HCT116 (cell line): ENCODE data around the gene COL28A1. TPM values are rescaled to one million over a fixed set of nuclear protein-coding genes. Genes with fewer than 3 reads are reported as not detected.

Source experiments
- ATAC-seq: fragments of 200-7000 bp; cut with Tn5 transposase; 2 replicates; pipeline ENCODE4 v1.9.1; 2020; ENCODE audit warnings: mild to moderate bottlenecking, moderate library complexity
- BruUV-seq: library from RNA; stranded (reverse); fragments of 400-500 nt; replicated peaks from 2 replicates; lab custom pipeline; 2021; lab: Mats Ljungman, UMichigan
- CTCF ChIA-PET: fragments of 300-600 bp; sonication (Branson Sonifier 250); formaldehyde crosslinking; loops from one replicate; lab custom pipeline; 2021; ENCODE audit warnings: antibody characterized with exemption; lab: Charles Lee
- POLR2A ChIA-PET: fragments of 300-600, 350-600 bp; sonication (Branson Sonifier 250); formaldehyde crosslinking; loops from one replicate; lab custom pipeline; 2021; ENCODE audit warnings: antibody characterized with exemption; lab: Charles Lee
- RAD21 ChIA-PET, 2 experiments: fragments of 300-600 bp; sonication (Branson Sonifier 250); formaldehyde crosslinking; loops; one replicate each; lab custom pipeline; 2023; ENCODE audit warnings: low total read pairs in 2 of 2; ENCODE audit not compliant: uncharacterized antibody in 2 of 2, unreplicated experiment in 2 of 2, low non-redundant PET in 1 of 2; lab: Charles Lee
- DNase-seq: peaks from one replicate; pipeline ENCODE4 v3.0.0-alpha.2; 2010; ENCODE audit warnings: low read depth, low spot score
- H2AFZ ChIP-seq: fragments of 200-600 bp; shearing (Covaris generic), sonication (generic); 2 replicates; pipeline ENCODE4 v1.6.1; 2017; ENCODE audit warnings: low read depth, mixed run types, mixed read lengths, antibody characterized with exemption, low read length; ENCODE audit not compliant: poor library complexity, severe bottlenecking
- H3K27ac ChIP-seq: 2 replicates; pipeline ENCODE4 v1.5.1; 2012; ENCODE audit warnings: low read depth, low read length
- H3K27me3 ChIP-seq: fragments of 200-600 bp; sonication (generic); 2 replicates; pipeline ENCODE4 v1.6.1; 2016; ENCODE audit warnings: mixed run types, low read length, mixed read lengths; ENCODE audit not compliant: insufficient read depth
- H3K36me3 ChIP-seq, 2 experiments: fragments of 200-500 bp in 1 of 2; fragments of 200-600 bp in 1 of 2; sonication (Bioruptor generic) in 1 of 2; sonication (generic) in 1 of 2; 2 replicates each; pipeline versions ENCODE4 v1.5.1 to v1.6.1; 2014 to 2016; ENCODE audit warnings: low read length in 2 of 2, inconsistent platforms in 1 of 2, mixed read lengths in 1 of 2, mixed run types in 1 of 2; ENCODE audit not compliant: insufficient read depth in 2 of 2, control insufficient read depth in 1 of 2
- H3K4me1 ChIP-seq, 2 experiments: fragments of 200-600 bp in 1 of 2; sonication (generic) in 1 of 2; 2 replicates each; pipeline versions ENCODE4 v1.5.1 to v1.6.1; 2012 to 2017; ENCODE audit warnings: low read length in 2 of 2, inconsistent platforms in 1 of 2, mild to moderate bottlenecking in 1 of 2, mixed read lengths in 1 of 2, mixed run types in 1 of 2, moderate library complexity in 1 of 2; ENCODE audit not compliant: insufficient read depth in 2 of 2, control insufficient read depth in 1 of 2
- H3K4me2 ChIP-seq: fragments of 200-600 bp; sonication (generic); 2 replicates; pipeline ENCODE4 v1.6.1; 2017; ENCODE audit warnings: mixed run types, low read length, mixed read lengths
- H3K4me3 ChIP-seq, 2 experiments: fragments of 200-600 bp in 1 of 2; sonication (generic) in 1 of 2; replicated peaks in 1 of 2; 2 replicates each; pipeline ENCODE4 v1.5.1; 2011 to 2016; ENCODE audit warnings: low read length in 2 of 2, control low read depth in 1 of 2, low read depth in 1 of 2, mild to moderate bottlenecking in 1 of 2, mixed read lengths in 1 of 2, mixed run types in 1 of 2
- H3K79me2 ChIP-seq: fragments of 200-600 bp; sonication (generic); 2 replicates; pipeline ENCODE4 v1.6.1; 2017; ENCODE audit warnings: mild to moderate bottlenecking, mixed run types, low read length, moderate library complexity, mixed read lengths; ENCODE audit not compliant: insufficient read depth
- H3K9ac ChIP-seq: fragments of 200-600 bp; sonication (generic); 2 replicates; pipeline ENCODE4 v1.6.1; 2016; ENCODE audit warnings: low read length, mixed read lengths
- H3K9me2 ChIP-seq: fragments of 200-600 bp; sonication (generic), shearing (Covaris generic); 2 replicates; pipeline ENCODE4 v1.6.1; 2017; ENCODE audit warnings: mixed run types, mild to moderate bottlenecking, moderate library complexity; ENCODE audit not compliant: insufficient read depth
- H3K9me3 ChIP-seq, 2 experiments: fragments of 200-500 bp in 1 of 2; fragments of 200-600 bp in 1 of 2; sonication (Bioruptor generic) in 1 of 2; sonication (generic) in 1 of 2; 2 replicates each; pipeline ENCODE4 v1.6.1; 2014 to 2017; ENCODE audit warnings: low read length in 2 of 2, mixed read lengths in 2 of 2, inconsistent platforms in 1 of 2, low read depth in 1 of 2, mild to moderate bottlenecking in 1 of 2, mixed run types in 1 of 2, moderate library complexity in 1 of 2; ENCODE audit not compliant: control insufficient read depth in 1 of 2, insufficient read depth in 1 of 2
- H4K20me1 ChIP-seq: fragments of 200-600 bp; sonication (generic), shearing (Covaris generic); 2 replicates; pipeline ENCODE4 v1.6.1; 2017; ENCODE audit warnings: mixed run types, mild to moderate bottlenecking, moderate library complexity; ENCODE audit not compliant: insufficient read depth
- ATF3 ChIP-seq: IDR thresholded peaks from 2 replicates; pipeline ENCODE4 v1.6.1; 2012
- CBX3 ChIP-seq: IDR thresholded peaks from 2 replicates; pipeline ENCODE4 v1.6.1; 2012; ENCODE audit warnings: low read depth
- CTCF ChIP-seq, 3 experiments: fragments of 200-600 bp in 1 of 3; sonication (generic) in 1 of 3; IDR thresholded peaks in 2 of 3; conservative IDR thresholded peaks in 1 of 3; 2 replicates each; pipeline ENCODE4 v1.5.1; 2012 to 2017; ENCODE audit warnings: low read depth in 2 of 3, low read length in 2 of 3, antibody characterized with exemption in 1 of 3, borderline replicate concordance in 1 of 3, control low read depth in 1 of 3, mild to moderate bottlenecking in 1 of 3, mixed read lengths in 1 of 3, mixed run types in 1 of 3, moderate library complexity in 1 of 3; ENCODE audit not compliant: insufficient read depth in 1 of 3
- EGR1 ChIP-seq: IDR thresholded peaks from 2 replicates; pipeline ENCODE4 v1.6.1; 2012; ENCODE audit warnings: low read depth
- ELF1 ChIP-seq: IDR thresholded peaks from 2 replicates; pipeline ENCODE4 v1.6.1; 2012; ENCODE audit warnings: low read depth, borderline replicate concordance
- EZH2phosphoT487 ChIP-seq: fragments of 200-600 bp; IDR thresholded peaks from 2 replicates; pipeline ENCODE4 v1.6.1; 2018; ENCODE audit warnings: antibody characterized with exemption, borderline replicate concordance
- FOSL1 ChIP-seq: IDR thresholded peaks from 2 replicates; pipeline ENCODE4 v1.6.1; 2012; ENCODE audit warnings: low read depth
- POLR2A ChIP-seq: IDR thresholded peaks from 2 replicates; pipeline ENCODE4 v1.7.0; 2011; ENCODE audit warnings: borderline replicate concordance; ENCODE audit not compliant: insufficient read depth, insufficient read length; ENCODE audit errors: extremely low read depth
- POLR2AphosphoS5 ChIP-seq: IDR thresholded peaks from 2 replicates; pipeline ENCODE4 v1.6.1; 2011; ENCODE audit warnings: mild to moderate bottlenecking, low read depth, low read length, moderate library complexity
- TCF7L2 ChIP-seq: IDR thresholded peaks from 2 replicates; pipeline ENCODE4 v1.7.0; 2011; ENCODE audit warnings: borderline replicate concordance, inconsistent platforms; ENCODE audit not compliant: insufficient read depth, insufficient read length; ENCODE audit errors: extremely low read depth
- ZFX ChIP-seq: fragments of 450-650 bp; IDR thresholded peaks from 2 replicates; pipeline ENCODE4 v1.6.1; 2017
- intact Hi-C: fragments of 100-400 bp; cut with micrococcal nuclease; formaldehyde crosslinking; loops from 2 replicates; pipeline ENCODE4 v1.10.0; 2022
- total RNA-seq: library from RNA; stranded (reverse); gene quantifications from one replicate; pipeline ENCODE4 v1.2.1, GENCODE V29; 2021; ENCODE audit not compliant: unreplicated experiment
- TF ChIP-seq, protein P1 (sequence below): IDR thresholded peaks from 2 replicates; pipeline ENCODE4 v1.6.1; 2012
- TF ChIP-seq, protein P2 (sequence below): IDR thresholded peaks from 2 replicates; pipeline ENCODE4 v1.6.1; 2011; ENCODE audit warnings: mild to moderate bottlenecking, low read length, moderate library complexity; ENCODE audit not compliant: insufficient replicate concordance; ENCODE audit errors: extremely low read depth

COL28A1 gene
- total RNA-seq, 1 experiment from 2014 or later, result 0.12 TPM

- no peak overlapping the region for H3K9ac ChIP-seq
- H2AFZ ChIP-seq, result no peak overlapping the region
- no peaks in the 10 kb centered on the region for H3K27me3 ChIP-seq
- intact Hi-C loops, result no loop called here
- no peaks in the 10 kb centered on the region for H3K9me3 ChIP-seq
- no peaks in the 10 kb centered on the region for H3K4me1 ChIP-seq
- no peaks in the 10 kb centered on the region for H3K9me2 ChIP-seq
- RAD21 ChIA-PET, result no interaction called here
- no peak overlapping the region for H3K27ac ChIP-seq
- ATAC-seq (no peak), DNase-seq (no peak)
- TF ChIP-seq CBX3 (no peak), POLR2A (no peak), TCF7L2 (no peak), FOSL1 (no peak), ELF1 (no peak), ZFX (no peak), ATF3 (no peak), EGR1 (no peak), CTCF (IDR thresholded peaks at IDR 0.05 in 2 of 3, conservative IDR thresholded peaks at IDR 0.05 in 1 of 3; ENCODE audit: borderline replicate concordance in 1 of 3, insufficient read depth in 1 of 3, low read depth in 2 of 3, low read length in 2 of 3) (no peak), EZH2phosphoT487 (no peak), POLR2AphosphoS5 (no peak)
- TF ChIP-seq, protein P1, sequence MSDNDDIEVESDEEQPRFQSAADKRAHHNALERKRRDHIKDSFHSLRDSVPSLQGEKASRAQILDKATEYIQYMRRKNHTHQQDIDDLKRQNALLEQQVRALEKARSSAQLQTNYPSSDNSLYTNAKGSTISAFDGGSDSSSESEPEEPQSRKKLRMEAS, result no peak
- TF ChIP-seq, protein P2, sequence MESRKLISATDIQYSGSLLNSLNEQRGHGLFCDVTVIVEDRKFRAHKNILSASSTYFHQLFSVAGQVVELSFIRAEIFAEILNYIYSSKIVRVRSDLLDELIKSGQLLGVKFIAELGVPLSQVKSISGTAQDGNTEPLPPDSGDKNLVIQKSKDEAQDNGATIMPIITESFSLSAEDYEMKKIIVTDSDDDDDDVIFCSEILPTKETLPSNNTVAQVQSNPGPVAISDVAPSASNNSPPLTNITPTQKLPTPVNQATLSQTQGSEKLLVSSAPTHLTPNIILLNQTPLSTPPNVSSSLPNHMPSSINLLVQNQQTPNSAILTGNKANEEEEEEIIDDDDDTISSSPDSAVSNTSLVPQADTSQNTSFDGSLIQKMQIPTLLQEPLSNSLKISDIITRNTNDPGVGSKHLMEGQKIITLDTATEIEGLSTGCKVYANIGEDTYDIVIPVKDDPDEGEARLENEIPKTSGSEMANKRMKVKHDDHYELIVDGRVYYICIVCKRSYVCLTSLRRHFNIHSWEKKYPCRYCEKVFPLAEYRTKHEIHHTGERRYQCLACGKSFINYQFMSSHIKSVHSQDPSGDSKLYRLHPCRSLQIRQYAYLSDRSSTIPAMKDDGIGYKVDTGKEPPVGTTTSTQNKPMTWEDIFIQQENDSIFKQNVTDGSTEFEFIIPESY, result no peak
- TF ChIP-seq, all 23 proteins: peak for 0
- Histone ChIP-seq H4K20me1 (no peaks in the 10 kb centered on the region; the same call in 1 of the 2 replicates), H3K4me3 (no peak overlapping the region), H3K79me2 (peaks cover 39% of the 10 kb centered on the region), H3K4me2 (no peak overlapping the region), H3K36me3 (no peaks in the 10 kb centered on the region)
- POLR2A ChIA-PET, result no interaction called here
- CTCF ChIA-PET, result no interaction called here
- BruUV-seq, result no TSS peak
Measured at GRCh38 chr7:7577888-7578287, 42.2 kb upstream of the COL28A1 start.
